ENCODE data around the gene SIVA1. TPM values are rescaled to one million over a fixed set of nuclear protein-coding genes. Genes with fewer than 3 reads are reported as not detected.
A peak's percentile ranks its signal among the peaks of the same experiment; 100 is the strongest.
"Not testable (repeated sequence)": the region's sequence is repeated elsewhere in the genome, so short reads cannot be mapped to it uniquely, and the experiment has no call there.

Gene SIVA1
- total RNA-seq, 1 experiment from 2014 or later, result 169 TPM

- DNase-seq, result no peak
- no peaks in the 10 kb centered on the region for H3K27me3 ChIP-seq
- H3K36me3 ChIP-seq, result no peaks in the 10 kb centered on the region
- H3K4me3 ChIP-seq, result no peak overlapping the region
- no peaks in the 10 kb centered on the region for H3K9me3 ChIP-seq
These were observed 11.7 kb upstream of the SIVA1 start for GRCh38 chr14:104741108-104741802.

GRCh38 chr14:104741803-104742251, 11.1 kb upstream of the SIVA1 start:
- no peak for DNase-seq
- H3K27me3 ChIP-seq, result no peaks in the 10 kb centered on the region
- H3K9me3 ChIP-seq, result no peaks in the 10 kb centered on the region
- no peak overlapping the region for H3K4me3 ChIP-seq
- H3K36me3 ChIP-seq, result no peaks in the 10 kb centered on the region

GRCh38 chr14:104742586-104743455, 10.1 kb upstream of the SIVA1 start:
- no peaks in the 10 kb centered on the region for H3K36me3 ChIP-seq
- H3K9me3 ChIP-seq, result no peaks in the 10 kb centered on the region
- no peaks in the 10 kb centered on the region for H3K27me3 ChIP-seq
- no peak overlapping the region for H3K4me3 ChIP-seq
- no peak for DNase-seq

- Histone ChIP-seq H3K36me3 (no peaks in the 10 kb centered on the region), H3K9me3 (no peaks in the 10 kb centered on the region), H3K27me3 (no peaks in the 10 kb centered on the region), H3K4me3 (no peak overlapping the region)
- DNase-seq, result peak; percentile 57
These were observed 9.2 kb upstream of the SIVA1 start for GRCh38 chr14:104743461-104744380.

- no peaks in the 10 kb centered on the region for H3K27me3 ChIP-seq
- no peak for DNase-seq
- no peak overlapping the region for H3K4me3 ChIP-seq
- no peaks in the 10 kb centered on the region for H3K36me3 ChIP-seq
- H3K9me3 ChIP-seq, result no peaks in the 10 kb centered on the region
These were observed 8.5 kb upstream of the SIVA1 start for GRCh38 chr14:104744484-104744883.

- H3K4me3 ChIP-seq, result no peak overlapping the region
- H3K9me3 ChIP-seq, result no peaks in the 10 kb centered on the region
- no peak for DNase-seq
- H3K36me3 ChIP-seq, result no peaks in the 10 kb centered on the region
- no peaks in the 10 kb centered on the region for H3K27me3 ChIP-seq
These were observed 7.5 kb upstream of the SIVA1 start for GRCh38 chr14:104745431-104745830.

- no peak overlapping the region for H3K4me3 ChIP-seq
- H3K9me3 ChIP-seq, result no peaks in the 10 kb centered on the region
- no peak for DNase-seq
- no peaks in the 10 kb centered on the region for H3K36me3 ChIP-seq
- H3K27me3 ChIP-seq, result no peaks in the 10 kb centered on the region
These were observed 6.8 kb upstream of the SIVA1 start for GRCh38 chr14:104746071-104746545.

GRCh38 chr14:104746934-104747481, 5.9 kb upstream of the SIVA1 start:
- Histone ChIP-seq H3K9me3 (no peaks in the 10 kb centered on the region), H3K4me3 (no peak overlapping the region), H3K27me3 (no peaks in the 10 kb centered on the region), H3K36me3 (no peaks in the 10 kb centered on the region)
- peak; percentile 67 for DNase-seq

- no peaks in the 10 kb centered on the region for H3K27me3 ChIP-seq
- H3K9me3 ChIP-seq, result no peaks in the 10 kb centered on the region
- no peak for DNase-seq
- no peaks in the 10 kb centered on the region for H3K36me3 ChIP-seq
- H3K4me3 ChIP-seq, result no peak overlapping the region
These were observed 5.1 kb upstream of the SIVA1 start for GRCh38 chr14:104747876-104748275.

- no peaks in the 10 kb centered on the region for H3K9me3 ChIP-seq
- H3K4me3 ChIP-seq, result no peak overlapping the region
- H3K36me3 ChIP-seq, result no peaks in the 10 kb centered on the region; the same call in 1 of the 2 replicates
- peak; percentile 90 for DNase-seq
- no peaks in the 10 kb centered on the region for H3K27me3 ChIP-seq
These were observed 3.8 kb upstream of the SIVA1 start for GRCh38 chr14:104749111-104749649.

GRCh38 chr14:104750056-104750752, 2.7 kb upstream of the SIVA1 start:
- Histone ChIP-seq H3K9me3 (no peaks in the 10 kb centered on the region), H3K4me3 (no peak overlapping the region), H3K27me3 (no peaks in the 10 kb centered on the region), H3K36me3 (no peaks in the 10 kb centered on the region; the same call in none of the 2 replicates)
- peak; percentile 75 for DNase-seq

- H3K9me3 ChIP-seq, H3K4me3 ChIP-seq, H3K27me3 ChIP-seq, H3K36me3 ChIP-seq, DNase-seq: not testable (repeated sequence)
These were observed 2.2 kb upstream of the SIVA1 start for GRCh38 chr14:104750753-104751057.

- Histone ChIP-seq H3K27me3 (no peaks in the 10 kb centered on the region), H3K9me3 (no peaks in the 10 kb centered on the region), H3K4me3 (peak overlapping the region; percentile 76), H3K36me3 (peaks cover 10% of the 10 kb centered on the region)
- DNase-seq, result no peak
These were observed 1.2 kb upstream of the SIVA1 start for GRCh38 chr14:104751539-104752422.

GRCh38 chr14:104752423-104752734, 568 bp upstream of the SIVA1 start:
- Histone ChIP-seq H3K36me3 (peaks cover 15% of the 10 kb centered on the region), H3K4me3 (peak overlapping the region; percentile 76), H3K9me3 (no peaks in the 10 kb centered on the region), H3K27me3 (no peaks in the 10 kb centered on the region)
- DNase-seq, result no peak

Data from MG63 (cell line).